GM13976 (cell line): ENCODE measurements around the gene SETDB1.
A peak's percentile ranks its signal among the peaks of the same experiment; 100 is the strongest.

Experiments used
- DNase-seq: peaks from one replicate; pipeline ENCODE4 v3.0.0; 2012; ENCODE audit warnings: low spot score
- CTCF ChIP-seq: IDR thresholded peaks from 2 replicates; pipeline ENCODE4 v1.5.1; 2012; ENCODE audit warnings: borderline replicate concordance, mild to moderate bottlenecking; ENCODE audit not compliant: insufficient read depth; ENCODE audit errors: extremely low read depth, missing control alignments, control extremely low read depth
- in situ Hi-C: fragments of 300-500 bp; cut with MboI; formaldehyde crosslinking; loops from one replicate; pipeline ENCODE4 v1.12.0; 2022; ENCODE audit warnings: low sequenced_read_pairs, mixed read lengths, inconsistent platforms; ENCODE audit not compliant: unreplicated experiment

The SETDB1 gene

DNA sequence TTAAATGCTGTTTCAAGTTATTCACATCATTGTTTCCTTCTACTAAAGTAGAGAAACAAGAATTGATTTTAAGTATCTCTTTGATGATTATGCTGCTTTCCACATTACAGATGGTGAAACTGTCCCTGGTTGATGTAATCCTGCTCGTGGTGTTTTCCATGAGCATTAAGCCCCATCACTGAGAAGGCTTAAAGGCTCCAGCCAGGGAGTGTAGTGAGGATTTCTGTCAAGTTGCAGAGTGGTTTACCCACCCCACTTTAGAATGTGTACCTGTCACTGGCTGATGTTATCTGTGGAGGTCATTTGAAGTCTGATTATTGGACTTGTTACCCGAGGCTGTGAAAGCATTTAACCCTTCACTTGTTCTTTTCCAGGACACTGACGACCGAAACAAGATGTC, 35.6 kb downstream of the SETDB1 start:
- in situ Hi-C loops = no loop called here
- TF ChIP-seq CTCF = no peak
- no peak for DNase-seq

- in situ Hi-C loops = no loop called here
- TF ChIP-seq CTCF = no peak
- DNase-seq = peak; percentile 10
Measured at GRCh38 chr1:150963321-150964163, 37.4 kb downstream of the SETDB1 start.

DNA sequence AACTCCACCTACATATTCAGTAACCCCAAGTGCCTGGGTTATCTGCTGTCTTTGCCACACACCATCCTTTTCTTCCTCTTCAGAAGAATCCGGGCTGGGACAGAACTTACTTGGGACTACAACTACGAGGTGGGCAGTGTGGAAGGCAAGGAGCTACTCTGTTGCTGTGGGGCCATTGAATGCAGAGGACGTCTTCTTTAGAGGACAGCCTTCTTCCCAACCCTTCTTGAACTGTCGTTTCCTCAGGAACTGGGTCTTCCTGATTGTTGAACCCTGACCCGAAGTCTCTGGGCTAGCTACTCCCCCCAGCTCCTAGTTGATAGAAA, 38.0 kb downstream of the SETDB1 start:
- TF ChIP-seq CTCF = no peak
- no peak for DNase-seq
- in situ Hi-C loops = no loop called here

GRCh38 chr1:150965605-150966004, 39.4 kb downstream of the SETDB1 start:
- in situ Hi-C loops = no loop called here
- no peak for DNase-seq
- no peak for TF ChIP-seq CTCF

GRCh38 chr1:150966011-150966410, 39.8 kb downstream of the SETDB1 start:
- in situ Hi-C loops = no loop called here
- no peak for TF ChIP-seq CTCF
- no peak for DNase-seq

GRCh38 chr1:150967936-150968335, 41.8 kb downstream of the SETDB1 start:
- in situ Hi-C loops = no loop called here

More at GRCh38 chr1:150967936-150968335, 41.8 kb downstream of the SETDB1 start:
- peak; percentile 5 for DNase-seq
- no peak for TF ChIP-seq CTCF
